Measurements from ENCODE around the gene ACRV1.

- TF ChIP-seq POLR2A (IDR thresholded peaks at IDR 0.05) (no peak), CTCF (IDR thresholded peaks at IDR 0.05) (no peak)
Measured at GRCh38 chr11:125680747-125681146, at the start of gene ACRV1.
